ENCODE data around the gene FTCDNL1. TPM values are rescaled to one million over a fixed set of nuclear protein-coding genes. Genes with fewer than 3 reads are reported as not detected.

FTCDNL1 gene
- total and polyA plus RNA-seq, 9 of the 15 experiments (the other 6 are each of a cell fraction or from before 2014, with no cell fraction given): 0.13 to 0.58 (median 0.32) TPM

DNA sequence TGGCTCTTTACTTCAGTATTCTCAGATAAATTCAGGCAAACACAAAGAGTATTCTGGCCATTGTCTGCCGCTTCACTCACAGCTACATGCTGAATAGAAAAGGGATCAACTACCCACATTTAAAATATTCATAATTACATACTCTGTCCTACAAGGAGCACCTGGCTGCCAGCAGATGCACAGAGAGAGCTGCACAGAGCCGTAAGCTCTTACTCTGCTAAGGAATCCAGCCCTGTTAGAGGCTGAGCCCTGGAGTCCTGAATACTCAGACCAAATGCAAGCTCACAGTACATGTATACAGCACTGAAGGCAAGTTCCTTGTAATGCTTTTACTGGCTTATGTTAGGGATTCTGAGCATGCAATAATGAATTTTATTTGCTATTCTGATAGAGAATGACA is 80.3 kb downstream of the FTCDNL1 start:
- in situ Hi-C loops (cut with MboI): no loop called here
- ChIA-PET POLR2A (interaction anchor here (0.8 kb wide), 1 partner anchor 266 kb away, joined by 4 read pairs; no protein-coding TSS in a partner anchor), CTCF (ENCODE audit: low intra/inter-chr PET ratio) (no interaction called here)
- H3K9ac ChIP-seq (ENCODE audit: insufficient read depth in 1 of 2, low read depth in 2 of 2, low read length in 2 of 2): no peak overlapping the region
- FAIRE-seq (no peak), ATAC-seq (no peak), DNase-seq (ENCODE audit: extremely low read depth in 1 of 4, low spot score in 3 of 4) (no peak)
- peaks cover 0 to 8% of the 10 kb centered on the region in 2 experiments; a peak in 2 of 5 replicates for H3K4me1 ChIP-seq (replicated peaks in 1 of 2; ENCODE audit: control insufficient read depth in 2 of 2, insufficient read depth in 2 of 2, low read length in 2 of 2)
- no peaks in the 10 kb centered on the region for H3K79me2 ChIP-seq (ENCODE audit: control insufficient read depth, insufficient read depth, low read length)
- H4K20me1 ChIP-seq (replicated peaks; ENCODE audit: control insufficient read depth, insufficient read depth, low read length): no peaks in the 10 kb centered on the region
- intact Hi-C loops (cut with micrococcal nuclease): no loop called here
- WGBS (ENCODE audit: insufficient coverage, low coverage, missing lambda C conversion rate): 0% methylated on average over 2 of the region's 2 CpGs
- H3K4me3 ChIP-seq: no peak overlapping the region
- BruUV-seq (replicated peaks): no TSS peak
- no peaks in the 10 kb centered on the region for H3K9me1 ChIP-seq (ENCODE audit: control insufficient read depth, insufficient read depth, low read length)
- no peaks in the 10 kb centered on the region for H3K36me3 ChIP-seq (ENCODE audit: control insufficient read depth, insufficient read depth, low read length)
- H3K9me3 ChIP-seq (replicated peaks; ENCODE audit: control insufficient read depth, insufficient read depth, low read depth, low read length): no peaks in the 10 kb centered on the region
- H2AFZ ChIP-seq (ENCODE audit: low read depth, low read length): no peak overlapping the region
- no peak overlapping the region for H3K4me2 ChIP-seq (ENCODE audit: insufficient read depth, low read length)
- no peak overlapping the region for H3K27ac ChIP-seq (ENCODE audit: extremely low read depth, low read depth, low read length)
- no peaks in the 10 kb centered on the region for H3K27me3 ChIP-seq (ENCODE audit: control insufficient read depth in 2 of 2, insufficient read depth in 2 of 2, low read length in 2 of 2)
- TF ChIP-seq BRD9 (IDR thresholded peaks at IDR 0.05; ENCODE audit: low read depth, partially characterized antibody) (no peak), RUNX1 (IDR thresholded peaks at IDR 0.05; ENCODE audit: low read depth) (no peak), GABPB2 (CRISPR knock-in tag; conservative IDR thresholded peaks at IDR 0.05) (no peak), ZNF311 (CRISPR knock-in tag; IDR thresholded peaks at IDR 0.05) (no peak), POLR2B (IDR thresholded peaks at IDR 0.05; ENCODE audit: low read depth, partially characterized antibody) (no peak), SAP30 (IDR thresholded peaks at IDR 0.05; ENCODE audit: borderline replicate concordance, insufficient read depth, low read depth, low read length, poor library complexity, severe bottlenecking) (no peak), MAZ (CRISPR knock-in tag; conservative IDR thresholded peaks at IDR 0.05 in 1 of 2, IDR thresholded peaks at IDR 0.05 in 1 of 2) (no peak), SMARCC2 (IDR thresholded peaks at IDR 0.05; ENCODE audit: low read depth) (no peak), NCOA2 (IDR thresholded peaks at IDR 0.05; ENCODE audit: partially characterized antibody in 2 of 2) (no peak), KLF13 (tag; IDR thresholded peaks at IDR 0.05; ENCODE audit: borderline replicate concordance, low read depth) (no peak), HEY1 (CRISPR knock-in tag; IDR thresholded peaks at IDR 0.05; ENCODE audit: borderline replicate concordance) (no peak)
- TF ChIP-seq, protein P1, sequence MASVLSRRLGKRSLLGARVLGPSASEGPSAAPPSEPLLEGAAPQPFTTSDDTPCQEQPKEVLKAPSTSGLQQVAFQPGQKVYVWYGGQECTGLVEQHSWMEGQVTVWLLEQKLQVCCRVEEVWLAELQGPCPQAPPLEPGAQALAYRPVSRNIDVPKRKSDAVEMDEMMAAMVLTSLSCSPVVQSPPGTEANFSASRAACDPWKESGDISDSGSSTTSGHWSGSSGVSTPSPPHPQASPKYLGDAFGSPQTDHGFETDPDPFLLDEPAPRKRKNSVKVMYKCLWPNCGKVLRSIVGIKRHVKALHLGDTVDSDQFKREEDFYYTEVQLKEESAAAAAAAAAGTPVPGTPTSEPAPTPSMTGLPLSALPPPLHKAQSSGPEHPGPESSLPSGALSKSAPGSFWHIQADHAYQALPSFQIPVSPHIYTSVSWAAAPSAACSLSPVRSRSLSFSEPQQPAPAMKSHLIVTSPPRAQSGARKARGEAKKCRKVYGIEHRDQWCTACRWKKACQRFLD (CRISPR knock-in tag; IDR thresholded peaks at IDR 0.05): no peak
- TF ChIP-seq, protein P2, sequence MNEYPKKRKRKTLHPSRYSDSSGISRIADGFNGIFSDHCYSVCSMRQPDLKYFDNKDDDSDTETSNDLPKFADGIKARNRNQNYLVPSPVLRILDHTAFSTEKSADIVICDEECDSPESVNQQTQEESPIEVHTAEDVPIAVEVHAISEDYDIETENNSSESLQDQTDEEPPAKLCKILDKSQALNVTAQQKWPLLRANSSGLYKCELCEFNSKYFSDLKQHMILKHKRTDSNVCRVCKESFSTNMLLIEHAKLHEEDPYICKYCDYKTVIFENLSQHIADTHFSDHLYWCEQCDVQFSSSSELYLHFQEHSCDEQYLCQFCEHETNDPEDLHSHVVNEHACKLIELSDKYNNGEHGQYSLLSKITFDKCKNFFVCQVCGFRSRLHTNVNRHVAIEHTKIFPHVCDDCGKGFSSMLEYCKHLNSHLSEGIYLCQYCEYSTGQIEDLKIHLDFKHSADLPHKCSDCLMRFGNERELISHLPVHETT (CRISPR knock-in tag; conservative IDR thresholded peaks at IDR 0.05 in 1 of 2, IDR thresholded peaks at IDR 0.05 in 1 of 2): no peak
- TF ChIP-seq, protein P3, sequence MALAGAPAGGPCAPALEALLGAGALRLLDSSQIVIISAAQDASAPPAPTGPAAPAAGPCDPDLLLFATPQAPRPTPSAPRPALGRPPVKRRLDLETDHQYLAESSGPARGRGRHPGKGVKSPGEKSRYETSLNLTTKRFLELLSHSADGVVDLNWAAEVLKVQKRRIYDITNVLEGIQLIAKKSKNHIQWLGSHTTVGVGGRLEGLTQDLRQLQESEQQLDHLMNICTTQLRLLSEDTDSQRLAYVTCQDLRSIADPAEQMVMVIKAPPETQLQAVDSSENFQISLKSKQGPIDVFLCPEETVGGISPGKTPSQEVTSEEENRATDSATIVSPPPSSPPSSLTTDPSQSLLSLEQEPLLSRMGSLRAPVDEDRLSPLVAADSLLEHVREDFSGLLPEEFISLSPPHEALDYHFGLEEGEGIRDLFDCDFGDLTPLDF (CRISPR knock-in tag; IDR thresholded peaks at IDR 0.05): no peak
- TF ChIP-seq, protein P4, sequence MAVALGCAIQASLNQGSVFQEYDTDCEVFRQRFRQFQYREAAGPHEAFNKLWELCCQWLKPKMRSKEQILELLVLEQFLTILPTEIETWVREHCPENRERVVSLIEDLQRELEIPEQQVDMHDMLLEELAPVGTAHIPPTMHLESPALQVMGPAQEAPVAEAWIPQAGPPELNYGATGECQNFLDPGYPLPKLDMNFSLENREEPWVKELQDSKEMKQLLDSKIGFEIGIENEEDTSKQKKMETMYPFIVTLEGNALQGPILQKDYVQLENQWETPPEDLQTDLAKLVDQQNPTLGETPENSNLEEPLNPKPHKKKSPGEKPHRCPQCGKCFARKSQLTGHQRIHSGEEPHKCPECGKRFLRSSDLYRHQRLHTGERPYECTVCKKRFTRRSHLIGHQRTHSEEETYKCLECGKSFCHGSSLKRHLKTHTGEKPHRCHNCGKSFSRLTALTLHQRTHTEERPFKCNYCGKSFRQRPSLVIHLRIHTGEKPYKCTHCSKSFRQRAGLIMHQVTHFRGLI (CRISPR knock-in tag; IDR thresholded peaks at IDR 0.05): no peak

All from K562 (cell line).